ENCODE results near the gene FDX2. TPM values are rescaled to one million over a fixed set of nuclear protein-coding genes. Genes with fewer than 3 reads are reported as not detected.

Gene FDX2
- total RNA-seq, 2 donors from 2014 or later = 20.9 to 29.9 TPM

GRCh38 chr19:10317045-10317856 lies 1.4 kb upstream of the FDX2 start:
- intact Hi-C loops (cut with DNase I) = no loop called here
- H3K27ac ChIP-seq = no peak overlapping the region
- no peaks in the 10 kb centered on the region for H3K27me3 ChIP-seq (replicated peaks; ENCODE audit: insufficient read depth)
- no peak for DNase-seq (ENCODE audit: low spot score)
- H3K4me3 ChIP-seq = no peak overlapping the region
- H3K36me3 ChIP-seq = peaks cover 16 to 17% of the 10 kb centered on the region in 2 donors
- no peaks in the 10 kb centered on the region for H3K9me3 ChIP-seq
- no peaks in the 10 kb centered on the region for H3K4me1 ChIP-seq (replicated peaks)
- 81% methylated on average over 29 of the region's 29 CpGs for WGBS
- TF ChIP-seq CTCF (IDR thresholded peaks at IDR 0.05) (no peak), POLR2AphosphoS5 (IDR thresholded peaks at IDR 0.05) (no peak), POLR2A (IDR thresholded peaks at IDR 0.05) (no peak)

- no peak overlapping the region for H3K4me3 ChIP-seq
- no peak for DNase-seq (ENCODE audit: low spot score)
- peak overlapping the region in 1 of 2 donors; percentile 70 for H3K27ac ChIP-seq
These were observed 622 bp upstream of the FDX2 start for GRCh38 chr19:10316229-10317044.

DNA sequence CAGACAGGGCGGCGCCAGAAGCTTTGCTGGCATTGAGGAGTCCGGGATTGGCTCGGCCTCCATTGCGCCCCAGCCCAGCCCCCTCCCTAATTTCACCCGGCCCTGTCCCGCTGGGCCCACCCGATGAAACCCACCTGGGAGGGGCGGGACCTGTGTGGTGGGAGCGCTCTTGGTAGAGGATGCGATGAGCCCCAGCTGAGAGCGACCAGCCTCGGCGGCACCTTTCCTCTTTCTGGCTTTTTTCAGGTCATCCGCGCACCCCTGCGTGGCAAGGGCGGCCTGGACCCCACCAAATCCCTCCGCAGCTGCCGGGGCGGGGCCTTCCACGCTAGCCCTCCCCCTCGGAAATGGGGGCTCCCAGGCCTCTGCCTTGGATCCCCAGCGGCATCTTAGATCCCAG lies 6.4 kb downstream of the FDX2 start, which contains the start of gene ZGLP1:
Gene ZGLP1 (minus strand): TSS at position 393 of the 400 bp plus-strand sequence.
- no peaks in the 10 kb centered on the region for H3K4me1 ChIP-seq (replicated peaks)
- H3K27me3 ChIP-seq (replicated peaks; ENCODE audit: insufficient read depth) = no peaks in the 10 kb centered on the region
- intact Hi-C loops (cut with DNase I) = no loop called here
- TF ChIP-seq POLR2AphosphoS5 (IDR thresholded peaks at IDR 0.05) (no peak), POLR2A (IDR thresholded peaks at IDR 0.05) (no peak), CTCF (IDR thresholded peaks at IDR 0.05) (no peak)
- no peak for DNase-seq (ENCODE audit: low spot score)
- H3K9me3 ChIP-seq = no peaks in the 10 kb centered on the region
- H3K36me3 ChIP-seq = no peaks in the 10 kb centered on the region
- 88% methylated on average over 22 of the region's 24 CpGs for WGBS
- H3K27ac ChIP-seq = no peak within 1 kb of the TSS
- no peak within 1 kb of the TSS for H3K4me3 ChIP-seq

More at GRCh38 chr19:10316229-10317044, 622 bp upstream of the FDX2 start:
- no peaks in the 10 kb centered on the region for H3K4me1 ChIP-seq (replicated peaks)
- WGBS = 57% methylated on average over 19 of the region's 19 CpGs
- intact Hi-C loops (cut with DNase I) = no loop called here
- H3K36me3 ChIP-seq = peaks cover 10 to 15% of the 10 kb centered on the region in 2 donors
- H3K27me3 ChIP-seq (replicated peaks; ENCODE audit: insufficient read depth) = no peaks in the 10 kb centered on the region
- no peaks in the 10 kb centered on the region for H3K9me3 ChIP-seq
- TF ChIP-seq POLR2A (IDR thresholded peaks at IDR 0.05) = no peak
- no peak for TF ChIP-seq CTCF (IDR thresholded peaks at IDR 0.05)
- TF ChIP-seq POLR2AphosphoS5 (IDR thresholded peaks at IDR 0.05) = no peak

DNA sequence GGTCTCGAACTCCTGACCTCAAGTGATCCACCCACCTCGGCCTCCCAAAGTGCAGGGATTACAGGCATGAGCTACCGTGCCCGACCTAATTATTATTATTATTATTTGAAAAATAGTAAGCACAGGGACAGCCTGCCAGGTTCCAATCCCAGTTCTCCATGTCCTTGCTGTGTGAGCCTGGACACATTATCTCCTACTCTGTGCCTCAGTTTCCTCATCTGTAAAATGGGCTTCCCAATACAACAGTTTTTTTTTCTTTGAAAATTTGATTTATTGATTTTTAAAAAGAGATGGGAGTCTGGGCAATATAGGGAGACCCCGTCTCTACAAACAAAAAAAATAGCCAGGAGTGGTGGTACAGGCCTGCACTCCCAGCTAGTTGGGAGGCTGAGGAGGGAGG lies 9.5 kb downstream of the FDX2 start:
- TF ChIP-seq POLR2AphosphoS5 (IDR thresholded peaks at IDR 0.05) = no peak
- no peak for TF ChIP-seq CTCF (IDR thresholded peaks at IDR 0.05)
- no peak for TF ChIP-seq POLR2A (IDR thresholded peaks at IDR 0.05)
- H3K4me1 ChIP-seq (replicated peaks) = no peaks in the 10 kb centered on the region
- no peak overlapping the region for H3K4me3 ChIP-seq
- H3K36me3 ChIP-seq = no peaks in the 10 kb centered on the region
- H3K27me3 ChIP-seq (replicated peaks; ENCODE audit: insufficient read depth) = no peaks in the 10 kb centered on the region
- DNase-seq (ENCODE audit: low spot score) = no peak
- no peak overlapping the region for H3K27ac ChIP-seq
- intact Hi-C loops (cut with DNase I) = no loop called here
- H3K9me3 ChIP-seq = no peaks in the 10 kb centered on the region
- 92% methylated on average over 5 of the region's 5 CpGs for WGBS

Measured in prostate gland (tissue), 2 donors.